ENCODE data around the gene FBXW7. TPM values are rescaled to one million over a fixed set of nuclear protein-coding genes. Genes with fewer than 3 reads are reported as not detected.

FBXW7 gene
- total RNA-seq, 1 experiment from 2014 or later: 23.0 TPM

- Histone ChIP-seq H2AFZ (ENCODE audit: low read depth, low read length, poor library complexity, severe bottlenecking) (no peak overlapping the region), H3K9me3 (ENCODE audit: control insufficient read depth in 1 of 2, insufficient read depth in 1 of 2, low read depth in 1 of 2, low read length in 2 of 2) (no peaks in the 10 kb centered on the region), H3K36me3 (ENCODE audit: control insufficient read depth in 1 of 2, insufficient read depth in 2 of 2, low read length in 2 of 2) (no peaks in the 10 kb centered on the region), H3K9ac (ENCODE audit: low read length) (no peak overlapping the region), H3K79me2 (ENCODE audit: insufficient read depth, low read length) (peaks cover 83% of the 10 kb centered on the region), H3K4me3 (replicated peaks in 1 of 2; ENCODE audit: low read depth in 1 of 2, low read length in 2 of 2) (no peak overlapping the region), H3K27me3 (ENCODE audit: insufficient read depth, low read length) (no peaks in the 10 kb centered on the region), H3K4me2 (ENCODE audit: low read length) (no peak overlapping the region), H3K27ac (ENCODE audit: low read depth, low read length) (no peak overlapping the region), H3K4me1 (ENCODE audit: control insufficient read depth in 1 of 2, insufficient read depth in 2 of 2, low read length in 2 of 2) (no peaks in the 10 kb centered on the region), H4K20me1 (ENCODE audit: insufficient read depth) (no peaks in the 10 kb centered on the region), H3K9me2 (ENCODE audit: insufficient read depth) (no peaks in the 10 kb centered on the region)
- TF ChIP-seq, protein P1, sequence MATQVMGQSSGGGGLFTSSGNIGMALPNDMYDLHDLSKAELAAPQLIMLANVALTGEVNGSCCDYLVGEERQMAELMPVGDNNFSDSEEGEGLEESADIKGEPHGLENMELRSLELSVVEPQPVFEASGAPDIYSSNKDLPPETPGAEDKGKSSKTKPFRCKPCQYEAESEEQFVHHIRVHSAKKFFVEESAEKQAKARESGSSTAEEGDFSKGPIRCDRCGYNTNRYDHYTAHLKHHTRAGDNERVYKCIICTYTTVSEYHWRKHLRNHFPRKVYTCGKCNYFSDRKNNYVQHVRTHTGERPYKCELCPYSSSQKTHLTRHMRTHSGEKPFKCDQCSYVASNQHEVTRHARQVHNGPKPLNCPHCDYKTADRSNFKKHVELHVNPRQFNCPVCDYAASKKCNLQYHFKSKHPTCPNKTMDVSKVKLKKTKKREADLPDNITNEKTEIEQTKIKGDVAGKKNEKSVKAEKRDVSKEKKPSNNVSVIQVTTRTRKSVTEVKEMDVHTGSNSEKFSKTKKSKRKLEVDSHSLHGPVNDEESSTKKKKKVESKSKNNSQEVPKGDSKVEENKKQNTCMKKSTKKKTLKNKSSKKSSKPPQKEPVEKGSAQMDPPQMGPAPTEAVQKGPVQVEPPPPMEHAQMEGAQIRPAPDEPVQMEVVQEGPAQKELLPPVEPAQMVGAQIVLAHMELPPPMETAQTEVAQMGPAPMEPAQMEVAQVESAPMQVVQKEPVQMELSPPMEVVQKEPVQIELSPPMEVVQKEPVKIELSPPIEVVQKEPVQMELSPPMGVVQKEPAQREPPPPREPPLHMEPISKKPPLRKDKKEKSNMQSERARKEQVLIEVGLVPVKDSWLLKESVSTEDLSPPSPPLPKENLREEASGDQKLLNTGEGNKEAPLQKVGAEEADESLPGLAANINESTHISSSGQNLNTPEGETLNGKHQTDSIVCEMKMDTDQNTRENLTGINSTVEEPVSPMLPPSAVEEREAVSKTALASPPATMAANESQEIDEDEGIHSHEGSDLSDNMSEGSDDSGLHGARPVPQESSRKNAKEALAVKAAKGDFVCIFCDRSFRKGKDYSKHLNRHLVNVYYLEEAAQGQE (IDR thresholded peaks at IDR 0.05; ENCODE audit: low read depth): no peak
- no peak for TF ChIP-seq POLR2A (IDR thresholded peaks at IDR 0.05; ENCODE audit: borderline replicate concordance, extremely low read depth, insufficient read depth, insufficient read length)
- TF ChIP-seq YY1 (IDR thresholded peaks at IDR 0.05; ENCODE audit: extremely low read depth, insufficient replicate concordance, low read depth, low read length): no peak
- TF ChIP-seq EGR1 (IDR thresholded peaks at IDR 0.05; ENCODE audit: low read depth): no peak
- no peak for TF ChIP-seq ELF1 (IDR thresholded peaks at IDR 0.05; ENCODE audit: borderline replicate concordance, low read depth)
- TF ChIP-seq CBX3 (IDR thresholded peaks at IDR 0.05; ENCODE audit: low read depth): no peak
- no peak for TF ChIP-seq CTCF (IDR thresholded peaks at IDR 0.05 in 2 of 3, conservative IDR thresholded peaks at IDR 0.05 in 1 of 3; ENCODE audit: borderline replicate concordance in 1 of 3, insufficient read depth in 1 of 3, low read depth in 2 of 3, low read length in 2 of 3)
- no peak for TF ChIP-seq FOSL1 (IDR thresholded peaks at IDR 0.05; ENCODE audit: low read depth)
- TF ChIP-seq SP1 (IDR thresholded peaks at IDR 0.05; ENCODE audit: low read depth): no peak
- TF ChIP-seq MAX (IDR thresholded peaks at IDR 0.05): no peak
- TF ChIP-seq EZH2 (IDR thresholded peaks at IDR 0.05): no peak
- TF ChIP-seq JUND (IDR thresholded peaks at IDR 0.05): no peak
- TF ChIP-seq SRF (IDR thresholded peaks at IDR 0.05; ENCODE audit: low read depth): no peak
- TF ChIP-seq ATF3 (IDR thresholded peaks at IDR 0.05): no peak
- TF ChIP-seq TCF7L2 (IDR thresholded peaks at IDR 0.05; ENCODE audit: borderline replicate concordance, extremely low read depth, insufficient read depth, insufficient read length): no peak
- no peak for TF ChIP-seq ZBTB33 (IDR thresholded peaks at IDR 0.05; ENCODE audit: extremely low read depth, insufficient replicate concordance, low read length)
- TF ChIP-seq SIN3A (IDR thresholded peaks at IDR 0.05; ENCODE audit: low read depth): no peak
- DNase-seq (ENCODE audit: low read depth, low spot score) (no peak), ATAC-seq (no peak)
- RAD21 ChIA-PET (ENCODE audit: low non-redundant PET in 1 of 2, low total read pairs in 2 of 2, uncharacterized antibody in 2 of 2, unreplicated experiment in 2 of 2): no interaction called here
- POLR2A ChIA-PET: no interaction called here
- BruUV-seq (replicated peaks): no TSS peak
- CTCF ChIA-PET: no interaction called here
- intact Hi-C loops (cut with micrococcal nuclease): no loop called here
These were observed 56.4 kb downstream of the FBXW7 start for GRCh38 chr4:152479428-152480026.

Data from HCT116 (cell line).